Myocyte (in vitro differentiated cells): ENCODE measurements around the gene RAD17. TPM values are rescaled to one million over a fixed set of nuclear protein-coding genes. Genes with fewer than 3 reads are reported as not detected.
"Not testable (repeated sequence)": the region's sequence is repeated elsewhere in the genome, so short reads cannot be mapped to it uniquely, and the experiment has no call there.

ENCODE experiments used
- DNase-seq: peaks from one replicate; pipeline ENCODE4 v3.0.0-alpha.2; 2012; ENCODE audit warnings: low read depth
- total RNA-seq: library from RNA; depleted of rRNA; stranded (reverse); fragments of >200 nt; gene quantifications from 2 replicates; pipeline ENCODE4 v1.2.3, GENCODE V29; 2014

RAD17 gene
- total RNA-seq, 1 donor from 2014 or later, result 30.6 TPM

GRCh38 chr5:69374911-69375446, 5.4 kb downstream of the RAD17 start:
- no peak for DNase-seq

GRCh38 chr5:69378376-69378775, 8.8 kb downstream of the RAD17 start:
- DNase-seq, result no peak

GRCh38 chr5:69404659-69405330, 35.2 kb downstream of the RAD17 start:
- no peak for DNase-seq

- no peak for DNase-seq
Observed at GRCh38 chr5:69414885-69415583, 45.4 kb downstream of the RAD17 start, which contains the start of gene MARVELD2. Gene MARVELD2, plus strand, starts transcription at chr5:69415116. Its CDS starts 4,270 bp downstream, at chr5:69419386.

- no peak for DNase-seq
Observed at GRCh38 chr5:69415584-69415958, 46.0 kb downstream of the RAD17 start.

- DNase-seq, result no peak
Observed at GRCh38 chr5:69416180-69416579, 46.6 kb downstream of the RAD17 start.

- DNase-seq, result no peak
Observed at GRCh38 chr5:69416699-69417098, 47.1 kb downstream of the RAD17 start.

- no peak for DNase-seq
Observed at GRCh38 chr5:69418554-69418953, 48.9 kb downstream of the RAD17 start.

GRCh38 chr5:69431424-69432303, 62.0 kb downstream of the RAD17 start:
- DNase-seq, result no peak

GRCh38 chr5:69432412-69433206, 63.0 kb downstream of the RAD17 start:
- no peak for DNase-seq

GRCh38 chr5:69435276-69435884, 65.8 kb downstream of the RAD17 start:
- DNase-seq, result not testable (repeated sequence)

- no peak for DNase-seq
Observed at GRCh38 chr5:69444127-69444754, 74.6 kb downstream of the RAD17 start.

GRCh38 chr5:69449511-69449910, 79.9 kb downstream of the RAD17 start:
- DNase-seq, result no peak

GRCh38 chr5:69450116-69450515, 80.5 kb downstream of the RAD17 start:
- no peak for DNase-seq

- not testable (repeated sequence) for DNase-seq
Observed at GRCh38 chr5:69450527-69450926, 80.9 kb downstream of the RAD17 start.

GRCh38 chr5:69451941-69452647, 82.5 kb downstream of the RAD17 start:
- no peak for DNase-seq

GRCh38 chr5:69453487-69453886, 83.9 kb downstream of the RAD17 start:
- not testable (repeated sequence) for DNase-seq

- no peak for DNase-seq
Observed at GRCh38 chr5:69454460-69455249, 85.0 kb downstream of the RAD17 start.
